ENCODE results near the gene CHAF1B. TPM values are rescaled to one million over a fixed set of nuclear protein-coding genes. Genes with fewer than 3 reads are reported as not detected.

CHAF1B gene
- total RNA-seq, 1 donor, result 1.8 TPM

- Histone ChIP-seq H3K36me3 (ENCODE audit: insufficient read depth, low read length) (peaks cover 1% of the 10 kb centered on the region), H3K4me1 (ENCODE audit: insufficient read depth, low read length) (peaks cover 24% of the 10 kb centered on the region), H4K20me1 (ENCODE audit: insufficient read depth, low read length) (no peaks in the 10 kb centered on the region), H3K4me3 (ENCODE audit: insufficient read depth, low read length) (no peak overlapping the region), H3K27me3 (ENCODE audit: insufficient read depth, low read length) (no peaks in the 10 kb centered on the region), H3K27ac (ENCODE audit: low read depth, low read length) (no peak overlapping the region), H3K4me2 (ENCODE audit: insufficient read depth, low read length) (no peak overlapping the region), H3K79me2 (ENCODE audit: insufficient read depth, low read length) (peaks cover 8% of the 10 kb centered on the region), H2AFZ (ENCODE audit: low read length) (no peak overlapping the region), H3K9me3 (ENCODE audit: low read depth, low read length) (no peaks in the 10 kb centered on the region)
- TF ChIP-seq, protein P1, sequence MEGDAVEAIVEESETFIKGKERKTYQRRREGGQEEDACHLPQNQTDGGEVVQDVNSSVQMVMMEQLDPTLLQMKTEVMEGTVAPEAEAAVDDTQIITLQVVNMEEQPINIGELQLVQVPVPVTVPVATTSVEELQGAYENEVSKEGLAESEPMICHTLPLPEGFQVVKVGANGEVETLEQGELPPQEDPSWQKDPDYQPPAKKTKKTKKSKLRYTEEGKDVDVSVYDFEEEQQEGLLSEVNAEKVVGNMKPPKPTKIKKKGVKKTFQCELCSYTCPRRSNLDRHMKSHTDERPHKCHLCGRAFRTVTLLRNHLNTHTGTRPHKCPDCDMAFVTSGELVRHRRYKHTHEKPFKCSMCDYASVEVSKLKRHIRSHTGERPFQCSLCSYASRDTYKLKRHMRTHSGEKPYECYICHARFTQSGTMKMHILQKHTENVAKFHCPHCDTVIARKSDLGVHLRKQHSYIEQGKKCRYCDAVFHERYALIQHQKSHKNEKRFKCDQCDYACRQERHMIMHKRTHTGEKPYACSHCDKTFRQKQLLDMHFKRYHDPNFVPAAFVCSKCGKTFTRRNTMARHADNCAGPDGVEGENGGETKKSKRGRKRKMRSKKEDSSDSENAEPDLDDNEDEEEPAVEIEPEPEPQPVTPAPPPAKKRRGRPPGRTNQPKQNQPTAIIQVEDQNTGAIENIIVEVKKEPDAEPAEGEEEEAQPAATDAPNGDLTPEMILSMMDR (IDR thresholded peaks at IDR 0.05; ENCODE audit: extremely low read depth, low read depth, low read length), result no peak
- no peak for DNase-seq (ENCODE audit: insufficient read length, low spot score, missing footprints)
Observed at GRCh38 chr21:36452281-36452825, 67.2 kb downstream of the CHAF1B start.

DNA sequence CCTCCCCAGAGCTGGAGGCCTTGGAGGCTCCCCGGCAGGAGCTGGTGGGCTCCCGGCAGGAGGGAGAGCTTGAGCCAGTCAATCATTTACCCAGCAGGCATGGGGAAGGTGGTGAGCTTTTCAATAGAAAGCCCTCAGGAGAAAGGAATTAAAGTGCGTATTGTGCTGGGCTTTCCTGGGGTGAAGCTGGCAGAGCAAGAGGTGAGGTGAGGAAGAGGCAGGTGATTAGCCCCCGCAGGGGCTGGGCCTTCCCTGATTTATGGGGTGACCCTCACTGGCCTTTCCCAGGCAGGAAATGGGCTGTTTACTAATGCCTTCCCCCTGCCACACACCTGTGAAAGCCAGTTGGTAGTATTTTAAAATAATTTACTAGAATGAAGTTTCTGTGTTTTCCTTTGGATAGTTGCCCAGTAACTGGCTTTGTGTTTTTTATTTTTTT, 68.9 kb downstream of the CHAF1B start:
- H3K79me2 ChIP-seq (ENCODE audit: insufficient read depth, low read length), result peaks cover 5% of the 10 kb centered on the region
- H4K20me1 ChIP-seq (ENCODE audit: insufficient read depth, low read length), result no peaks in the 10 kb centered on the region
- H3K27me3 ChIP-seq (ENCODE audit: insufficient read depth, low read length), result no peaks in the 10 kb centered on the region
- no peak overlapping the region for H3K4me3 ChIP-seq (ENCODE audit: insufficient read depth, low read length)
- DNase-seq (ENCODE audit: insufficient read length, low spot score, missing footprints), result no peak
- peak overlapping the region; percentile 0 for H3K27ac ChIP-seq (ENCODE audit: low read depth, low read length)
- no peaks in the 10 kb centered on the region for H3K9me3 ChIP-seq (ENCODE audit: low read depth, low read length)
- H3K4me2 ChIP-seq (ENCODE audit: insufficient read depth, low read length), result no peak overlapping the region
- H3K4me1 ChIP-seq (ENCODE audit: insufficient read depth, low read length), result peaks cover 24% of the 10 kb centered on the region
- no peaks in the 10 kb centered on the region for H3K36me3 ChIP-seq (ENCODE audit: insufficient read depth, low read length)
- H2AFZ ChIP-seq (ENCODE audit: low read length), result no peak overlapping the region
- TF ChIP-seq, protein P1 (IDR thresholded peaks at IDR 0.05; ENCODE audit: extremely low read depth, low read depth, low read length), result no peak

DNA sequence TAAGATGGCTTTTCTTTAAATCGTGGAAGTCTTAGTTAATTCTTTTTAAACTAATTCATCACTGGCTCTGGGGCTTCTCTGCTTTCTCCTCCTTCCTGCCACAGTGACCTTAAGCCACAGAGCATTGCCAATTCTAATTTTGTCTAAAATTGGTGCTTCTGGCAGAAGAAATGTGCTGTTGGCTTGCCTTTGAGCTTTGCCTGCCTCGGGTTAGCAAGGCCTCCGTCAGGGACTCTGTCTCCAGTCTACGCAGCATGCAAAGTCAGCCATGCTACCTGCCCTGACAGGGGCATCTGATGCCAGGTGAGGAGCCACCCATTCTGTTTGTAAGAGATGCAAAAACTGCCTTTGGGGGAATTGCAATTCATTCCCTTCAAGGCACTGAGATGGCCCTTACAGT, 69.5 kb downstream of the CHAF1B start:
- DNase-seq (ENCODE audit: insufficient read length, low spot score, missing footprints), result no peak
- no peaks in the 10 kb centered on the region for H3K9me3 ChIP-seq (ENCODE audit: low read depth, low read length)
- H3K4me3 ChIP-seq (ENCODE audit: insufficient read depth, low read length), result no peak overlapping the region
- H3K4me2 ChIP-seq (ENCODE audit: insufficient read depth, low read length), result no peak overlapping the region
- no peaks in the 10 kb centered on the region for H3K27me3 ChIP-seq (ENCODE audit: insufficient read depth, low read length)
- H3K4me1 ChIP-seq (ENCODE audit: insufficient read depth, low read length), result peaks cover 26% of the 10 kb centered on the region
- H3K27ac ChIP-seq (ENCODE audit: low read depth, low read length), result peak overlapping the region; percentile 0
- no peaks in the 10 kb centered on the region for H4K20me1 ChIP-seq (ENCODE audit: insufficient read depth, low read length)
- no peaks in the 10 kb centered on the region for H3K36me3 ChIP-seq (ENCODE audit: insufficient read depth, low read length)
- TF ChIP-seq, protein P1 (IDR thresholded peaks at IDR 0.05; ENCODE audit: extremely low read depth, low read depth, low read length), result no peak
- peak overlapping the region; percentile 7 for H2AFZ ChIP-seq (ENCODE audit: low read length)
- peaks cover 3% of the 10 kb centered on the region for H3K79me2 ChIP-seq (ENCODE audit: insufficient read depth, low read length)

DNA sequence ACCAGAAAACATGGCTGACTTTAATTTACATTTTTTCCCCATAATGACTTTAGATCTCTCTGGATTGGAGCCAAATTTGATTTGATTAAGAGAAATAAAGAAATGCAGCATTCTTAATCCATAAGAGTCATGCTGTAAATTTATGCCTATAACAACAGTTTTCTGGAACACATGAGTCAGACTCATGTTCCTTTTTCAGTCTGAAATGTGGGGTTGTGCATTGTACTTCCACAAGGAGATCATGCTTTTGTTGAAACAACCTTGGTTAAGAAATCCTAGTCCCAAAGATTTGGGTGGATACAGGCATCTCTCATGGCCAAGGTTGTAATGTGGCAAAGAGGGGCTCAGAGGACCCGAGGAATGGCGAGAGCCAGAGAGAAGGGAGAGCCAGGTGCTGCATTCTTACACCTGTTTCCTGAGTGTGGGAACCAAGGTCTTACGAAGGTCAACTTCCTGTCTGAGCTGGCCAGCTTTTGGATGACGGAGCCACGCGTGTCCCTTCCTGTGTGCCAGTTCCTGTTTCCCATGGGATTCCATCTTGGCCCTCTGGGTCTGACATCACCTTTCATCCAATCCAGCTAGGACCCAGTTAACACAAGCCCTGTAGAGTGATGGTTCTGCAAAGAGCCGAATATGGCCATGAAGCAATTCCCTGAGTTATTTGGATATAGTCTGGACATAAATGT, 71.7 kb downstream of the CHAF1B start:
- no peak overlapping the region for H3K4me3 ChIP-seq (ENCODE audit: insufficient read depth, low read length)
- H3K27ac ChIP-seq (ENCODE audit: low read depth, low read length), result peak overlapping the region; percentile 9
- no peaks in the 10 kb centered on the region for H3K27me3 ChIP-seq (ENCODE audit: insufficient read depth, low read length)
- no peak overlapping the region for H2AFZ ChIP-seq (ENCODE audit: low read length)
- peaks cover 27% of the 10 kb centered on the region for H3K4me1 ChIP-seq (ENCODE audit: insufficient read depth, low read length)
- TF ChIP-seq, protein P1 (IDR thresholded peaks at IDR 0.05; ENCODE audit: extremely low read depth, low read depth, low read length), result no peak
- peak; percentile 89 for DNase-seq (ENCODE audit: insufficient read length, low spot score, missing footprints)
- H3K9me3 ChIP-seq (ENCODE audit: low read depth, low read length), result no peaks in the 10 kb centered on the region
- no peaks in the 10 kb centered on the region for H4K20me1 ChIP-seq (ENCODE audit: insufficient read depth, low read length)
- H3K79me2 ChIP-seq (ENCODE audit: insufficient read depth, low read length), result peaks cover 3% of the 10 kb centered on the region
- H3K36me3 ChIP-seq (ENCODE audit: insufficient read depth, low read length), result no peaks in the 10 kb centered on the region
- no peak overlapping the region for H3K4me2 ChIP-seq (ENCODE audit: insufficient read depth, low read length)

All from osteoblast (primary cell).